Retinal pigment epithelial cell (primary cell): ENCODE results near the gene PTGES2.

Experiments used
- DNase-seq: peaks from one replicate; pipeline ENCODE4 v3.0.0-alpha.2; 2010; ENCODE audit warnings: low read depth
- H3K4me3 ChIP-seq: 2 replicates; pipeline ENCODE4 v1.5.1; 2011; ENCODE audit warnings: mild to moderate bottlenecking, low read length, control low read depth, moderate library complexity
- CTCF ChIP-seq: conservative IDR thresholded peaks from 2 replicates; pipeline ENCODE4 v1.5.1; 2011; ENCODE audit warnings: low read depth, low read length, control low read depth, inconsistent platforms

PTGES2 gene

GRCh38 chr9:128088253-128088945 is 39.1 kb downstream of the PTGES2 start:
- no peak for TF ChIP-seq CTCF
- H3K4me3 ChIP-seq, result no peak overlapping the region
- no peak for DNase-seq

- no peak overlapping the region for H3K4me3 ChIP-seq
- no peak for DNase-seq
- no peak for TF ChIP-seq CTCF
Measured at GRCh38 chr9:128087262-128087661, 40.3 kb downstream of the PTGES2 start.

- DNase-seq, result no peak
Measured at GRCh38 chr9:128085943-128086342, 41.6 kb downstream of the PTGES2 start.

GRCh38 chr9:128084746-128085145 is 42.8 kb downstream of the PTGES2 start:
- no peak for TF ChIP-seq CTCF
- DNase-seq, result no peak
- H3K4me3 ChIP-seq, result no peak overlapping the region

More at GRCh38 chr9:128085943-128086342, 41.6 kb downstream of the PTGES2 start:
- TF ChIP-seq CTCF, result no peak
- H3K4me3 ChIP-seq, result no peak overlapping the region

- H3K4me3 ChIP-seq, result no peak overlapping the region
- TF ChIP-seq CTCF, result no peak
- no peak for DNase-seq
Measured at GRCh38 chr9:128082151-128082550, 45.4 kb downstream of the PTGES2 start.

GRCh38 chr9:128081056-128081455 is 46.5 kb downstream of the PTGES2 start:
- no peak for DNase-seq
- no peak overlapping the region for H3K4me3 ChIP-seq
- no peak for TF ChIP-seq CTCF

GRCh38 chr9:128080206-128080605 is 47.3 kb downstream of the PTGES2 start:
- DNase-seq, result no peak
- no peak overlapping the region for H3K4me3 ChIP-seq
- TF ChIP-seq CTCF, result no peak
